A204.1 (cell line): ENCODE results near the gene TOMM34.

Source experiments
- FAIRE-seq: peaks from 2 replicates; lab custom pipeline; 2012; peaks lifted over from hg19 to GRCh38; lab: Jason Lieb, UNC

The TOMM34 gene

DNA sequence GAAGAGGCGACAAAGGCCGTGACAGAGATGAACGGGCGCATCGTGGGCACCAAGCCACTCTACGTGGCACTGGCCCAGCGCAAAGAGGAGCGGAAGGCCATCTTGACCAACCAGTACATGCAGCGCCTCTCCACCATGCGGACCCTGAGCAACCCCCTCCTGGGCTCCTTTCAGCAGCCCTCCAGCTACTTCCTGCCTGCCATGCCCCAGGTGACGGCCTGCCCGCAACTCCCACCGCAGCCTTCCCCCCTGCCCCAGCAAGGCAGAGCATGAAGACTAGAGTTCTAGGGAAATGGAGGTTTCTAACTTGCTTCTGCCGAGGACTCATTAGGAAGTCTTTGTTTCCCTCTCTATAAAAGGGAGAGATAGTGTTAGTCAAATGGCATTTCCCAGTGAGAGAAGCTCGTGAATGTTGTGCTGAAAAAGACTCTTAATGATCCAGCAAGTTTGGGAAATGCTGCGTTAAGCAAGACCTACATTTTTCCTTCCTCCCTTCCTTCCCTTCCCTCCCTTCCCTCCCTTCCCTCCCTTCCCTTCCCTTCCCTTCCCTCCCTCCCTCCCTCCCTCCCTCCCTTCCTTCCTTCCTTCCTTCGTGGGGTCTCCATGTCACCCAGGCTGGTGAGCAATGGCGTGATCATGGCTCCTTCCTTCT lies 29.6 kb downstream of the TOMM34 start:
- no peak for FAIRE-seq

GRCh38 chr20:44928595-44928994 lies 31.6 kb downstream of the TOMM34 start:
- no peak for FAIRE-seq

DNA sequence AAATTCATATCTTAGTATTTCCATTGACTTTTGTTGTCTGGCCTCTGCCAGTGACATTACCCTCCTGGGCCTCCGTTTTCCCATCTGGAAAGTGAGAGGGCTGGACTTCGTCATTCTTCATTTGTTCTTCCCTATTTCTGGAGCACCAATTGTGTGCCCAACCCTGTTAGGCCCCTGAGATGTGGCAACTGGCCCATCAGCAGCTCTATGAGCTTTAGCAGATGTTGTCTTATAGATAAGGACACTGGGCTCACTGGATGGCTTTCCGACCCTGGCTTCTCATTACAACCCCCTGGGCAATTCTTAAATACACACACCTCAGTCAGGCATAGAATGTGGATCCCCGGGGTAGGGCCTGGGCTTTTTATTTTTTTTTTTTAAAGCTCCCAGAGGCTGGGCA lies 35.7 kb downstream of the TOMM34 start:
- FAIRE-seq = no peak

DNA sequence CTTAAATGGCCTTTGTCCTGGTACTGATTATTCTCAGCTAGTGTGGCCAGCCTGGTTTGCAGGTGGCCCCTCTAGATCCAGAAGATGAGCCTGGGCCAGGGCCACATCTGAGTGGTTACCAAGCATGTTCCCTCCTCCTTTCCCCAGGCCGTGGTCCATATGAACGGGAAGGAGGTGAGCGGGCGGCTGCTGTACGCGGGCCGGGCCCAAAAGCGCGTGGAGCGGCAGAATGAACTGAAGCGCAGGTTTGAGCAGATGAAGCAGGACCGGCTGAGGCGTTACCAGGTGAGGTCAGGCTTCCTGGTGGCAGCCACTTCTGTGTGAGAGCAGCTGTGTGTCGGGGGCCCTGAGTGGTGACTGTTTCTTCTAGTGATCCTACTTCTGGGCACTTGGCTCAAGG lies 38.8 kb downstream of the TOMM34 start:
- FAIRE-seq = no peak

- no peak for FAIRE-seq
Observed at GRCh38 chr20:44918761-44919160, 41.4 kb downstream of the TOMM34 start.

- no peak for FAIRE-seq
Observed at GRCh38 chr20:44918342-44918741, 41.9 kb downstream of the TOMM34 start.

GRCh38 chr20:44917399-44917798 lies 42.8 kb downstream of the TOMM34 start:
- FAIRE-seq = no peak

GRCh38 chr20:44916586-44916985 lies 43.6 kb downstream of the TOMM34 start:
- no peak for FAIRE-seq

GRCh38 chr20:44914924-44915323 lies 45.3 kb downstream of the TOMM34 start:
- no peak for FAIRE-seq

- no peak for FAIRE-seq
Observed at GRCh38 chr20:44912189-44912588, 48.0 kb downstream of the TOMM34 start.

DNA sequence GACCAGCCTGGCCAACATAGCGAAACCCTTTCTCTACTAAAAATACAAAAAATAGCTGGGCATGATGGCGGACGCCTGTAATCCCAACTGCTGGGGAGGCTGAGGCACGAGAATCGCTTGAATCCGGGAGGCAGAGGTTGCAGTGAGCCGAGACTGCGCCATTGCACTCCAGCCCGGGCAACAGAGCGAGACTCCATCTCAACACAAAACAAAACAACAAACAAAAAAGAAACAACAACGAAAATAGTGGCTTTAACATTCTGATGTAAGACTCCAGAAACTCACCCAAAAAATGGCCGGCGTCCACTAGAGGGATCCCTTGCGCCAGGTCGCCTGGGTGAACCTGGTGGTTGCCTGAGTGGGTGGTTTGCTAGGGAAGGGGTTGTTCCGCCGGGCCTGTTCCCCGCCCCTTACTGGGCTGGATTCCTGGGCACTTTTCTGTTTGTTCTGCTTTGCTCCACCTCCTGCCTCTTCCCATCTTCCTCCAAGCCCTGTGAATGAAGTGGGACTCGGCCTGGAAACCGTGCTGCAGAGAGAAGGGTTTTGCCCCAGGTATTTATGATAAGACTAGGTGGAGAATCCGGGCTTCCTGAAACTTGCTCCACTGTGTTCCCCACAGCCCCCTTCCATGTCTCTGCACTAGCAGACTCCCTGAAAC lies 48.8 kb downstream of the TOMM34 start:
- peak; percentile 61 for FAIRE-seq

DNA sequence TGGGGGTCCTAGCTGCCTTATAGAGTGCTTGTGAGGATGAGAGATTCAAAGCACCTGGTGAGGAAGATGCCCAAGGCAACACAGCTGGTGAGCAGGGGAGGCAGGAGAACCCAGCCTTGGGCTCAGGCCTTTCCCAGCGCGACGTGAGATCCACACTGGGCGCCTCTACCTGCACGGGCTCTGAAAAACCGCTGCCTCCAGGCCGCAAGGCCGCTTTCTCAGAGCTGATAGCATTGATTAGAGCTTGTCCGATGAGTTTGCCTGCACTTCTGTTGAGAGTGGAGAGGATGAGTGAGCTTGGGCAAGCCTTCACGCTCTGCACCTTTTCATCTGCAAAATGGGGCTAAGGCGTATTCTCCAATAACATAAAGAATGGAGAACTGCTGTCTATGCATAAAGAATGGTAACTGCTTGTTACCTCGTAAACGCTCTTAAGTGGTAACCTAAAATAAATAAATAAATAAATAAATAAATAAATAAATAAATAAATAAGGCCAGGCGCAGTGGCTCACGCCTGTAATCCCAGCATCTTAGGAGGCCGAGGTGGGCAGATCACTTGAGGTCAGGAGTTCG lies 49.4 kb downstream of the TOMM34 start:
- FAIRE-seq = no peak

- FAIRE-seq = no peak
Observed at GRCh38 chr20:44909872-44910689, 50.1 kb downstream of the TOMM34 start, which contains the start of gene PABPC1L. Gene PABPC1L, plus strand, starts transcription at chr20:44910060. Its CDS starts 84 bp downstream, at chr20:44910144.

- FAIRE-seq = no peak
Observed at GRCh38 chr20:44908987-44909871, 51.0 kb downstream of the TOMM34 start.

GRCh38 chr20:44904377-44904776 lies 55.8 kb downstream of the TOMM34 start:
- no peak for FAIRE-seq

- FAIRE-seq = no peak
Observed at GRCh38 chr20:44901974-44902373, 58.2 kb downstream of the TOMM34 start.

GRCh38 chr20:44900231-44900854 lies 59.9 kb downstream of the TOMM34 start:
- no peak for FAIRE-seq

GRCh38 chr20:44897133-44897532 lies 63.1 kb downstream of the TOMM34 start:
- no peak for FAIRE-seq

DNA sequence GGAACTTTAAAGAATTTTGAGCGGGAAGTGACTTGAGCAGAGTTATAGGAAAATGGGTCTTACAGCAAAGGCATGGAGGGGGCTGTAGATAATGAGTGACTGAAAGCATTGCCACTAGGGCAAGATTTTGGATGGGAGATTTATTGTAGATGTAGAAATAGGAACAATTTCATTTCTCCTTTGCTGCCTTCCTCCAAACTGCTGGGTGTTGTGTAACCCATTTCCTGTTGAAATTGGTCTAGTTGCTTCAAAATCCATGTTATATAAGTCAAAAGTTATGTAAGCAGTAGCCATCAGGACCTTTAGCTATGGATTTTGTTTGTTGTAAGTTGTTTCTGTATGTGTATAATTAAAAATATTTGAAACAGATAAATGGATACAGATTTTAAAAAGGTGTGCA lies 63.6 kb downstream of the TOMM34 start:
- no peak for FAIRE-seq

DNA sequence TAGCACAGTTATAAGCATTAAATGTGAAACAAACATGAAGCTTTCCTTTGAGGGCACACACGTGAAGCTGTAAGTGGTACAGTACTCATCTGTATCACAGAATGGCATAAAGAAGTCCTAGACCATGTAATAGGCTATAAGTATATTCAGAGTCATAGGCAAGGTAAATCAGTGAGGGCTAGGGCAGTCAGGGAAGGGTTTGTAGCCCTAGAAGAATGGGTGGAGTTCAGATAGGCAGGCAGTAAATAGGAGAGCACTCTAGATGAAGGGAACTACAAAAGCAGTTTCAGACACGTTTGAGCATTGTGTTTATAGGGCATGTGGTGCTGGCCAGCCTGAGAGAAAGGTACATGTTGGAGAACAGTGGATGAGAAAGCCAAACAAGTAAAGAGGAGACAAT lies 65.2 kb downstream of the TOMM34 start:
- FAIRE-seq = no peak
